Measurements from ENCODE around the gene ABCC12.

GRCh38 chr16:48197294-48197693, 41.5 kb upstream of the ABCC12 start:
- TF ChIP-seq RAD21 (IDR thresholded peaks at IDR 0.05; ENCODE audit: low read length) (no peak), CTCF (conservative IDR thresholded peaks at IDR 0.05; ENCODE audit: low read depth, low read length) (no peak), POLR2A (IDR thresholded peaks at IDR 0.05; ENCODE audit: low read depth, low read length) (no peak), MXI1 (IDR thresholded peaks at IDR 0.05; ENCODE audit: borderline replicate concordance, low read depth, low read length) (no peak), BHLHE40 (IDR thresholded peaks at IDR 0.05; ENCODE audit: low read depth, low read length) (no peak), SMC3 (IDR thresholded peaks at IDR 0.05; ENCODE audit: low read depth, low read length) (no peak), NFE2L2 (IDR thresholded peaks at IDR 0.05; ENCODE audit: low read depth, low read length) (no peak), MAZ (IDR thresholded peaks at IDR 0.05; ENCODE audit: borderline replicate concordance, low read depth, low read length) (no peak)
- TF ChIP-seq, protein P1, sequence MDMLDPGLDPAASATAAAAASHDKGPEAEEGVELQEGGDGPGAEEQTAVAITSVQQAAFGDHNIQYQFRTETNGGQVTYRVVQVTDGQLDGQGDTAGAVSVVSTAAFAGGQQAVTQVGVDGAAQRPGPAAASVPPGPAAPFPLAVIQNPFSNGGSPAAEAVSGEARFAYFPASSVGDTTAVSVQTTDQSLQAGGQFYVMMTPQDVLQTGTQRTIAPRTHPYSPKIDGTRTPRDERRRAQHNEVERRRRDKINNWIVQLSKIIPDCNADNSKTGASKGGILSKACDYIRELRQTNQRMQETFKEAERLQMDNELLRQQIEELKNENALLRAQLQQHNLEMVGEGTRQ (IDR thresholded peaks at IDR 0.05; ENCODE audit: low read depth, low read length) = no peak
